Sigmoid colon (tissue), 7 donors: ENCODE data around the gene GTPBP3. TPM values are rescaled to one million over a fixed set of nuclear protein-coding genes. Genes with fewer than 3 reads are reported as not detected.

Experiments used
- DNase-seq: peaks from one replicate; pipeline ENCODE4 v3.0.0-alpha.2; 2019
- H3K27ac ChIP-seq, 4 donors: fragments of 200-600 bp; sonication (generic); one replicate each; pipeline ENCODE4 v1.5.1; 2016 to 2019; ENCODE audit warnings: mild to moderate bottlenecking in 1 of 4
- H3K27me3 ChIP-seq, 3 donors: fragments of 200-600 bp; sonication (generic); one replicate each; pipeline ENCODE4 v1.5.1; 2019; ENCODE audit warnings: mild to moderate bottlenecking in 1 of 3
- H3K36me3 ChIP-seq, 4 donors: fragments of 200-600 bp; sonication (generic); one replicate each; pipeline ENCODE4 v1.5.1; 2016 to 2019
- H3K4me1 ChIP-seq, 4 donors: fragments of 200-600 bp; sonication (generic); one replicate each; pipeline ENCODE4 v1.5.1; 2017 to 2019
- H3K4me3 ChIP-seq, 4 donors: fragments of 200-600 bp; sonication (generic); one replicate each; pipeline ENCODE4 v1.5.1; 2017 to 2019; ENCODE audit warnings: mild to moderate bottlenecking in 2 of 4, moderate library complexity in 1 of 4
- H3K9me3 ChIP-seq, 4 donors: fragments of 200-600 bp in 3 of 4; sonication (generic) in 3 of 4; one replicate each; pipeline versions ENCODE4 v1.5.1 to v1.6.1; 2013 to 2019
- EP300 ChIP-seq, 4 donors: sonication (generic); formaldehyde crosslinking; IDR thresholded peaks; one replicate each; pipeline ENCODE4 v1.6.1; 2017; ENCODE audit warnings: antibody characterized with exemption in 4 of 4
- POLR2A ChIP-seq, 2 donors: fragments of 450-650 bp; IDR thresholded peaks; one replicate each; pipeline ENCODE4 v1.6.1; 2016; ENCODE audit warnings: antibody characterized with exemption in 2 of 2, mild to moderate bottlenecking in 2 of 2, moderate library complexity in 2 of 2
- POLR2AphosphoS5 ChIP-seq, 4 donors: sonication (generic); formaldehyde crosslinking; IDR thresholded peaks; one replicate each; pipeline ENCODE4 v1.6.1; 2017; ENCODE audit warnings: antibody characterized with exemption in 4 of 4
- WGBS, 2 donors: extraction: QIAGEN DNeasy Blood & Tissue Kit; methylation state at CpG; one replicate each; pipeline ENCODE4 v1.1.7; 2013; 5-methylcytosine and 5-hydroxymethylcytosine counted together
- intact Hi-C: fragments of 100-400 bp; cut with DNase I; formaldehyde crosslinking; loops from one replicate; pipeline ENCODE4 v1.15.1; 2023
- polyA plus RNA-seq, 3 donors: library from polyadenylated mRNA; stranded (reverse); fragments of 200-250 nt; gene quantifications; one replicate each; pipeline ENCODE4 v1.2.3, GENCODE V29; 2013
- total RNA-seq, 4 donors: library from RNA; depleted of rRNA; stranded (reverse); fragments of >200 nt; gene quantifications; one replicate each; pipeline ENCODE4 v1.1.0, GENCODE V29; 2016
- TF ChIP-seq, protein P1 (sequence below), 4 experiments: fragments of 450-650 bp in 3 of 4; fragments of 200-600 bp in 1 of 4; IDR thresholded peaks; one replicate each; pipeline ENCODE4 v1.5.1; 2016 to 2019; ENCODE audit warnings: antibody characterized with exemption in 4 of 4, mild to moderate bottlenecking in 3 of 4, moderate library complexity in 2 of 4
- donor health status: healthy with polysubstance abuse.
- donor health status: Bipolar disorder and iron deficiency.
- donor health status: healthy.

GTPBP3 gene
- total and polyA plus RNA-seq, 7 donors: 3.7 to 22.2 (median 13.2) TPM

GRCh38 chr19:17311455-17312188 is 25.7 kb upstream of the GTPBP3 start:
- TF ChIP-seq POLR2AphosphoS5 (IDR thresholded peaks at IDR 0.05): no peak
- TF ChIP-seq POLR2A (IDR thresholded peaks at IDR 0.05): no peak

GRCh38 chr19:17312189-17313113 is 24.9 kb upstream of the GTPBP3 start:
- Histone ChIP-seq H3K9me3 (no peaks in the 10 kb centered on the region), H3K4me1 (peaks cover 0 to 40% (median 31%) of the 10 kb centered on the region in 4 donors), H3K36me3 (peaks cover 8 to 44% (median 20%) of the 10 kb centered on the region in 4 donors), H3K4me3 (no peak overlapping the region), H3K27ac (no peak overlapping the region), H3K27me3 (no peaks in the 10 kb centered on the region)
- TF ChIP-seq POLR2AphosphoS5 (IDR thresholded peaks at IDR 0.05) (no peak), POLR2A (IDR thresholded peaks at IDR 0.05) (no peak), EP300 (IDR thresholded peaks at IDR 0.05) (no peak)
- TF ChIP-seq, protein P1, sequence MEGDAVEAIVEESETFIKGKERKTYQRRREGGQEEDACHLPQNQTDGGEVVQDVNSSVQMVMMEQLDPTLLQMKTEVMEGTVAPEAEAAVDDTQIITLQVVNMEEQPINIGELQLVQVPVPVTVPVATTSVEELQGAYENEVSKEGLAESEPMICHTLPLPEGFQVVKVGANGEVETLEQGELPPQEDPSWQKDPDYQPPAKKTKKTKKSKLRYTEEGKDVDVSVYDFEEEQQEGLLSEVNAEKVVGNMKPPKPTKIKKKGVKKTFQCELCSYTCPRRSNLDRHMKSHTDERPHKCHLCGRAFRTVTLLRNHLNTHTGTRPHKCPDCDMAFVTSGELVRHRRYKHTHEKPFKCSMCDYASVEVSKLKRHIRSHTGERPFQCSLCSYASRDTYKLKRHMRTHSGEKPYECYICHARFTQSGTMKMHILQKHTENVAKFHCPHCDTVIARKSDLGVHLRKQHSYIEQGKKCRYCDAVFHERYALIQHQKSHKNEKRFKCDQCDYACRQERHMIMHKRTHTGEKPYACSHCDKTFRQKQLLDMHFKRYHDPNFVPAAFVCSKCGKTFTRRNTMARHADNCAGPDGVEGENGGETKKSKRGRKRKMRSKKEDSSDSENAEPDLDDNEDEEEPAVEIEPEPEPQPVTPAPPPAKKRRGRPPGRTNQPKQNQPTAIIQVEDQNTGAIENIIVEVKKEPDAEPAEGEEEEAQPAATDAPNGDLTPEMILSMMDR (IDR thresholded peaks at IDR 0.05): no peak
- intact Hi-C loops: no loop called here
- WGBS, 2 donors: 91% methylated on average over 20 of the region's 20 CpGs
- no peak for DNase-seq

More at GRCh38 chr19:17311455-17312188, 25.7 kb upstream of the GTPBP3 start:
- intact Hi-C loops: no loop called here
- no peaks in the 10 kb centered on the region for H3K9me3 ChIP-seq
- H3K27ac ChIP-seq: no peak overlapping the region
- no peak for DNase-seq
- WGBS, 2 donors: 84% methylated on average over 11 of the region's 11 CpGs
- no peaks in the 10 kb centered on the region for H3K27me3 ChIP-seq
- H3K4me1 ChIP-seq: peaks cover 0 to 49% (median 39%) of the 10 kb centered on the region in 4 donors
- H3K36me3 ChIP-seq: peaks cover 8 to 40% (median 17%) of the 10 kb centered on the region in 4 donors
- H3K4me3 ChIP-seq: no peak overlapping the region

DNA sequence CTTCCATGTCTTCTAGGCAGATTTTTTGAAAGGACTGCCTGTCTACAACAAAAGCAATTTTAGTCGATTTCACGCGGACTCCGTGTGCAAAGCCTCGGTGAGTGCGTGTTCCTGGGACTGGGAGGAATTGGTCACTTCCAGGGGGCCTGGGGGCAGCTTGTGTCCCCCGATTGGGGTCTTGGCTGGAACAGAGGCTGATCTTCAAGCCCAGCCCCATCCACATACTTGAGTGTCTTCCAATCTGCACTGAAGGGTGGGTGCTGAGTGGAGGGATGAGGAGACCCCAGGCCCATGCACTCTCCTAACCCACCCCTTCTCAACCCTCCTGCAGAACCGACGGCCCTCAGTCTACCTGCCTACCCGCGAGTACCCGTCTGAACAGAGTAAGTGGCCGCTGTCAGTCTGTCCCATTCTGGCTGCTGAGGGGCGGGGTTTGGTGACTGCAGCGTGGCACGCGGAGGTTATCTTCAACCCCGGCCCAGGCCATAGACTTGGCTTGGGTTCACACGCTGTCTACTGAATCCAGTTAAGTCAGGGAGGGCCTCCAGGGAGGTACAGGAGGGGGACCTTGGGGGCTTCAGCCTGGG is 23.3 kb upstream of the GTPBP3 start:
- Histone ChIP-seq H3K27me3 (no peaks in the 10 kb centered on the region), H3K36me3 (peaks cover 8 to 60% (median 23%) of the 10 kb centered on the region in 4 donors), H3K9me3 (no peaks in the 10 kb centered on the region), H3K27ac (no peak overlapping the region), H3K4me3 (no peak overlapping the region), H3K4me1 (peaks cover 0 to 30% (median 25%) of the 10 kb centered on the region in 4 donors)
- DNase-seq: peak; percentile 56
- no peak for TF ChIP-seq POLR2A (IDR thresholded peaks at IDR 0.05)
- TF ChIP-seq POLR2AphosphoS5 (IDR thresholded peaks at IDR 0.05): no peak
- TF ChIP-seq, protein P1 (IDR thresholded peaks at IDR 0.05): no peak
- no peak for TF ChIP-seq EP300 (IDR thresholded peaks at IDR 0.05)
- WGBS, 2 donors: 91 to 96% methylated on average over 19 of the region's 19 CpGs
- intact Hi-C loops: no loop called here

DNA sequence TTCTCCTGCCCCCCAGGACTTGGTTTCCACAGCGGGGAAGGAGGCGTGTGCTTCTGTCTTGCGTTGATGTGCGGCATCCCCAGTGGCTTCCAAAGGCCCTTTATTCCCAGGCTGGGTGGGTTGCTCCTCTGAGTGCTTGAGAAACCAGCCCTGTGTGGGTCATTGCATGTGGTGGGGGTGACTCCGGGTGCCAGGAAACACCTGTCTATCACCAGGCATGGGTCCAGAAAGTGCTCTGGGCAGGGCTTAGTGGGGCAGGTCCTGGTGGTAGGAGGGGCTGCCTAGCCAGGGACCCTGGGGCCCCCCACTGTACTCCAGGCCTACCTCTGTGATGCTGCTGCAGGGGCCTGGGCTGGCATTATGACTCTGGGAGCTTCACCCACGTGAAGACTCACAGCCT is 18.4 kb upstream of the GTPBP3 start:
- H3K36me3 ChIP-seq: peaks cover 17 to 81% (median 39%) of the 10 kb centered on the region in 4 donors
- intact Hi-C loops: no loop called here
- 72 to 73% methylated on average over 6 of the region's 6 CpGs for WGBS, 2 donors

More for the DNA sequence above, 18.4 kb upstream of the GTPBP3 start:
- Histone ChIP-seq H3K4me3 (no peak overlapping the region), H3K27me3 (peaks cover 0 to 5% (median 0%) of the 10 kb centered on the region in 3 donors), H3K27ac (no peak overlapping the region), H3K4me1 (peaks cover 0 to 5% (median 0%) of the 10 kb centered on the region in 4 donors), H3K9me3 (no peaks in the 10 kb centered on the region)
- no peak for TF ChIP-seq EP300 (IDR thresholded peaks at IDR 0.05)
- TF ChIP-seq, protein P1 (IDR thresholded peaks at IDR 0.05): no peak
- TF ChIP-seq POLR2AphosphoS5 (IDR thresholded peaks at IDR 0.05): no peak
- TF ChIP-seq POLR2A (IDR thresholded peaks at IDR 0.05): no peak
- DNase-seq: no peak
